Stomach (tissue), 9 donors: ENCODE data around the gene MZB1. TPM values are rescaled to one million over a fixed set of nuclear protein-coding genes. Genes with fewer than 3 reads are reported as not detected.

Source experiments
- DNase-seq, 2 donors: peaks; one replicate each; pipeline versions ENCODE4 v3.0.0 to v3.0.0-alpha.2; 2013 to 2019
- H3K27ac ChIP-seq, 5 donors: fragments of 200-600 bp in 4 of 5; sonication (generic) in 4 of 5; one replicate each; pipeline ENCODE4 v1.5.1; 2013 to 2019; ENCODE audit warnings: mild to moderate bottlenecking in 1 of 5, moderate library complexity in 1 of 5
- H3K27me3 ChIP-seq, 3 donors: fragments of 200-600 bp; sonication (generic); one replicate each; pipeline ENCODE4 v1.5.1; 2017 to 2019; ENCODE audit warnings: mixed run types in 1 of 3
- H3K36me3 ChIP-seq, 4 donors: fragments of 200-600 bp; sonication (generic); 1 replicate in 3 of 4; 2 replicates in 1 of 4; pipeline ENCODE4 v1.5.1; 2016 to 2019
- H3K4me1 ChIP-seq, 4 donors: fragments of 200-600 bp; sonication (generic); one replicate each; pipeline ENCODE4 v1.5.1; 2016 to 2019
- H3K4me3 ChIP-seq, 4 donors: fragments of 200-600 bp; sonication (generic) in 3 of 4; one replicate each; pipeline ENCODE4 v1.5.1; 2016 to 2019; ENCODE audit warnings: mild to moderate bottlenecking in 1 of 4
- H3K9me3 ChIP-seq, 4 donors: fragments of 200-600 bp; sonication (generic); one replicate each; pipeline ENCODE4 v1.5.1; 2016 to 2019
- EP300 ChIP-seq: sonication (generic); formaldehyde crosslinking; IDR thresholded peaks from one replicate; pipeline ENCODE4 v1.6.1; 2017; ENCODE audit warnings: antibody characterized with exemption
- POLR2A ChIP-seq, 4 donors: fragments of 450-650 bp; IDR thresholded peaks; one replicate each; pipeline ENCODE4 v1.6.1; 2016; ENCODE audit warnings: antibody characterized with exemption in 4 of 4, control low read depth in 2 of 4, mild to moderate bottlenecking in 1 of 4, moderate library complexity in 1 of 4
- POLR2AphosphoS5 ChIP-seq, 3 donors: sonication (generic); formaldehyde crosslinking; IDR thresholded peaks; one replicate each; pipeline ENCODE4 v1.6.1; 2016; ENCODE audit warnings: antibody characterized with exemption in 3 of 3
- WGBS, 5 donors: extraction: QIAGEN DNeasy Blood & Tissue Kit in 3 of 5; methylation state at CpG; one replicate each; pipeline versions ENCODE4 v1.1.5 to v1.1.7; 2013 to 2018; 5-methylcytosine and 5-hydroxymethylcytosine counted together
- intact Hi-C: fragments of 100-400 bp; cut with DNase I; formaldehyde crosslinking; loops from one replicate; pipeline ENCODE4 v1.15.1; 2023; ENCODE audit warnings: low total_unique reads
- polyA plus RNA-seq, 3 donors: library from polyadenylated mRNA; stranded (reverse); fragments of 200-250 nt; gene quantifications; one replicate each; pipeline ENCODE4 v1.2.3, GENCODE V29; 2013
- total RNA-seq, 5 donors: library from RNA; depleted of rRNA; stranded (reverse); fragments of >200 nt; gene quantifications; one replicate each; pipeline versions ENCODE4 v1.1.0 to v1.2.3, GENCODE V29; 2014 to 2016
- TF ChIP-seq, protein P1 (sequence below), 7 experiments: fragments of 450-650 bp in 4 of 7; fragments of 200-600 bp in 3 of 7; sonication (generic) in 3 of 7; IDR thresholded peaks; one replicate each; pipeline ENCODE4 v1.5.1; 2016 to 2019; ENCODE audit warnings: antibody characterized with exemption in 7 of 7, control low read depth in 2 of 7, mild to moderate bottlenecking in 1 of 7
- donor health status: healthy with polysubstance abuse.
- donor health status: Bipolar disorder and iron deficiency.
- donor health status: healthy.

The MZB1 gene
- total and polyA plus RNA-seq, 8 donors, result 1.1 to 15.8 (median 7.6) TPM; not detected in 1

DNA sequence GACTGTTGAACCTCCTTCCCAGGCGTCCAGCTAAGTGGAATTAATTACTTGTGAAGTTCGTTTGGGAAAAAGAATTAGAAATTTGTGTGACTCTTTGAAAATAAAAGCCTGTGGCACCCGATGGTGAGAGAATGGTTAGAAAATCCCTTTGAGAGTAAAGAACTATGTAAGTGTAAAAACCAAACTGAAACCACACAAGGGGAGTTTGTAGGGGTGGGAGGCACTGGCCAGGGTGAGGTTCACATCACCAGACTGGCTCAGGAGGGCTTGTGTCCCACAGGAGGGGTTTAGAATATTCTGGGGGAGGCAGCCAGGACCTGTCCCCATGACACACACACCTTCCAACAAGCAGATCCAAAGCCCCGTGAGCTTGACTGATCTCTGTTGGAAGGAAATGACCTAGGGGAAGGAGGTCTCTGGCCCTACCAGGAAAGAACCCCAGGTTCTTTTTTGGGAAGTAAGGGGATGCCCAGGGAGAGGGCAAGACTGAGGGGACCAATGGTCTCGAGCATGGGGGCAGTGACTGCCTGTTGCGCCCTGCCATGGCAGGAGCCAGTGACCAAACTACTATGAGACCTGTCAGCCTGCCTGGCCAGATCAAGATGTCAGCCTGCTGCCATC lies 9.9 kb upstream of the MZB1 start:
- Histone ChIP-seq H3K9me3 (no peaks in the 10 kb centered on the region), H3K4me3 (no peak overlapping the region), H3K4me1 (peaks cover 14 to 25% (median 19%) of the 10 kb centered on the region in 4 donors), H3K36me3 (peaks cover 0 to 3% (median 0%) of the 10 kb centered on the region in 4 donors), H3K27ac (no peak overlapping the region), H3K27me3 (peaks cover 0 to 11% (median 0%) of the 10 kb centered on the region in 3 donors)
- intact Hi-C loops, result no loop called here
- TF ChIP-seq POLR2A (IDR thresholded peaks at IDR 0.05), result no peak
- TF ChIP-seq POLR2AphosphoS5 (IDR thresholded peaks at IDR 0.05), result no peak
- TF ChIP-seq, protein P1, sequence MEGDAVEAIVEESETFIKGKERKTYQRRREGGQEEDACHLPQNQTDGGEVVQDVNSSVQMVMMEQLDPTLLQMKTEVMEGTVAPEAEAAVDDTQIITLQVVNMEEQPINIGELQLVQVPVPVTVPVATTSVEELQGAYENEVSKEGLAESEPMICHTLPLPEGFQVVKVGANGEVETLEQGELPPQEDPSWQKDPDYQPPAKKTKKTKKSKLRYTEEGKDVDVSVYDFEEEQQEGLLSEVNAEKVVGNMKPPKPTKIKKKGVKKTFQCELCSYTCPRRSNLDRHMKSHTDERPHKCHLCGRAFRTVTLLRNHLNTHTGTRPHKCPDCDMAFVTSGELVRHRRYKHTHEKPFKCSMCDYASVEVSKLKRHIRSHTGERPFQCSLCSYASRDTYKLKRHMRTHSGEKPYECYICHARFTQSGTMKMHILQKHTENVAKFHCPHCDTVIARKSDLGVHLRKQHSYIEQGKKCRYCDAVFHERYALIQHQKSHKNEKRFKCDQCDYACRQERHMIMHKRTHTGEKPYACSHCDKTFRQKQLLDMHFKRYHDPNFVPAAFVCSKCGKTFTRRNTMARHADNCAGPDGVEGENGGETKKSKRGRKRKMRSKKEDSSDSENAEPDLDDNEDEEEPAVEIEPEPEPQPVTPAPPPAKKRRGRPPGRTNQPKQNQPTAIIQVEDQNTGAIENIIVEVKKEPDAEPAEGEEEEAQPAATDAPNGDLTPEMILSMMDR (IDR thresholded peaks at IDR 0.05), result no peak
- no peak for TF ChIP-seq EP300
- DNase-seq, result no peak
- 78 to 87% (median 83%) methylated on average over 6 of the region's 6 CpGs for WGBS, 5 donors

DNA sequence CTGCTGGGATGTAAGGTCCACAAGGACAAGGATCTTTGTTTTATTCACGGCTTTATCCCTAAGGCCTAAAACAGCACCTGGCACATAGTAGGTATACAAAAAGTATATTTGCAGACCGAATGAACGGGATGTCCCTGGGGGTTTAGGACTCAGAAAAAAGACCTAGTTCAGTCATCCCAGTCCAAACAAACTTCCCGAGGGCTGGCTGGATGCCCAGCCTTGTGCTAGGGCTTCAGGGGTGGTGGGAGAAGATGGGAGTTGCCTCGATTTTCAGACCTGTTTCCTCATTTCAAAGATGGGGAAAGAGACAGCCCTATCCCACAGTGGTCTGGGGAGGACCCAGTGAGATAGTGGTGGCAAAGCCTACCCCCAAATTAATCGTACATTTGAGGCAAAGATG lies 8.2 kb upstream of the MZB1 start:
- no peaks in the 10 kb centered on the region for H3K9me3 ChIP-seq
- 35 to 41% (median 38%) methylated on average over 6 of the region's 6 CpGs for WGBS, 5 donors
- H3K27ac ChIP-seq, result no peak overlapping the region
- intact Hi-C loops, result no loop called here
- peaks cover 0 to 28% (median 0%) of the 10 kb centered on the region in 3 donors for H3K27me3 ChIP-seq
- peaks cover 0 to 3% (median 0%) of the 10 kb centered on the region in 4 donors for H3K36me3 ChIP-seq
- TF ChIP-seq EP300 (no peak), POLR2AphosphoS5 (IDR thresholded peaks at IDR 0.05) (no peak), POLR2A (IDR thresholded peaks at IDR 0.05) (no peak)
- TF ChIP-seq, protein P1 (IDR thresholded peaks at IDR 0.05), result no peak
- DNase-seq, result no peak
- peaks cover 2 to 30% (median 25%) of the 10 kb centered on the region in 4 donors for H3K4me1 ChIP-seq
- no peak overlapping the region for H3K4me3 ChIP-seq

DNA sequence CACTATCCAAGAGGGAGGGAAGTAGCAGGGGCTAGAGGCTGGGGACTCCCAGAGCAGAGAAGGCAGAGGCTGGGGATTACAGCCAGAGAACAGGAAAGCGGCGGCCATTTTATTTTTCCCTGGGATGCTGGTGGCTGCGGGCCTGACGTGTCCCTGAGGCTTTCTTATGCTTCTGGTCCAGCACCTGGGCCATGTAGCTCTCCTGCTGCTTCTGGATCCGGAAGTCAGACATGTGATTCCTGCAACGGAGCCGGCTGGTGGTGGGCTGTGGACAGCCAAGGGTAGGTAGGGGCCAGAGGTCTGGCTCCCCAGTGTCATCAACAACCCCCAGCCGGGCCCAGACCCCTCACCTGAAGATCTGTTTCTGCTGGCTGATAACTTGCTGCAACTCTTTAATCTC lies 7.0 kb upstream of the MZB1 start:
- no peak for DNase-seq
- intact Hi-C loops, result no loop called here
- TF ChIP-seq, protein P1 (IDR thresholded peaks at IDR 0.05), result no peak
- no peak for TF ChIP-seq POLR2A (IDR thresholded peaks at IDR 0.05)
- TF ChIP-seq EP300, result no peak
- TF ChIP-seq POLR2AphosphoS5 (IDR thresholded peaks at IDR 0.05), result no peak
- Histone ChIP-seq H3K27me3 (peaks cover 0 to 40% (median 0%) of the 10 kb centered on the region in 3 donors), H3K27ac (no peak overlapping the region), H3K4me3 (no peak overlapping the region), H3K4me1 (peaks cover 8 to 40% (median 36%) of the 10 kb centered on the region in 4 donors), H3K9me3 (no peaks in the 10 kb centered on the region), H3K36me3 (peaks cover 0 to 3% (median 0%) of the 10 kb centered on the region in 4 donors)
- 88 to 97% (median 92%) methylated on average over 7 to 8 of the region's 8 CpGs for WGBS, 5 donors

DNA sequence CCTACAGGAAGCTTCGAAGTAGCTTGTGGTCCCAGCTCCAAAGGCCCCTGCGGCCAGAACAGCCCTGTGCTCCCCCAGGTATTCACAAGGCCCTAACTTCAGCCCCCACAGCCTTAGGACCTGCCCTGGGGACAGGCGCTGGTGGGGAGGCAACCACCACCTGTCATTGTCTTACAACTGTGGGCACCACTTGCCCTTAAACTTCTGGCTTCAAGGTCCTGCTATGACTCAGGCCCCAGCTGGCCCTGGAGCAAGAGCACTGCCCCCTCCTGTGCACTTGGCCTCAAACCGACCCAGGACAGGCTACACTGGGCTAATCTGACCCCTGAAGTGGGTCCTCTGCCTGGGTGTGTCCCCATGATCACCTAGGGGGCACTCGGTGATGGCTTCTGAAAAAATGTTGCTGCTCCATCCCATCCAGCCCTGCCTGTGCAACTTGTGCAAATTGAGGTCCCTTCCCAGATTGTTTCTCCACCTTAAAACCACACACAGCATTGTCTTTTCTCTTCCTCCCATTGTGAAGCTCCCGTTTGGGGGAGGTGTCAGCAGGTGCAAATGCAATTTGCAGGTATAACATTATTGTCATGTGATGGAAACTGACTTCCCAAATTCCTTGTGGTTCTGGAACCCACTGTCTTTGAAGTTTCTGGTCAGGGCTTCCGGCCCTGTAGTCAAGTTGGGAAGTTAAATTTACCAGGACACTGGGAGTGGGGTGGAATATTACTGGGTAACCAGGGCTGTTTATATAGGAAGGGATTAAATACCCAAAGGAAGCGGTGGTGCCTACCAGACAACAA lies 6.3 kb upstream of the MZB1 start:
- Histone ChIP-seq H3K27ac (no peak overlapping the region), H3K36me3 (peaks cover 0 to 3% (median 0%) of the 10 kb centered on the region in 4 donors), H3K9me3 (no peaks in the 10 kb centered on the region), H3K4me3 (no peak overlapping the region), H3K27me3 (peaks cover 0 to 42% (median 0%) of the 10 kb centered on the region in 3 donors), H3K4me1 (peaks cover 14 to 46% (median 43%) of the 10 kb centered on the region in 4 donors)
- intact Hi-C loops, result no loop called here
- DNase-seq, result no peak
- TF ChIP-seq, protein P1 (IDR thresholded peaks at IDR 0.05), result no peak
- TF ChIP-seq POLR2A (IDR thresholded peaks at IDR 0.05) (no peak), EP300 (no peak), POLR2AphosphoS5 (IDR thresholded peaks at IDR 0.05) (no peak)
- 73 to 87% (median 80%) methylated on average over 5 to 8 of the region's 8 CpGs for WGBS, 5 donors
